Fibroblast of skin of left biceps (primary cell): ENCODE results near the gene GSTA4.
"Not testable (repeated sequence)": the region's sequence is repeated elsewhere in the genome, so short reads cannot be mapped to it uniquely, and the experiment has no call there.

Experiments used
- DNase-seq, 2 experiments: peaks; one replicate each; pipeline ENCODE4 v3.0.0-alpha.2; 2013; ENCODE audit warnings: low read depth in 2 of 2

GSTA4 gene

GRCh38 chr6:52975580-52975979 lies 19.5 kb downstream of the GSTA4 start:
- no peak for DNase-seq

GRCh38 chr6:52972989-52973388 lies 22.1 kb downstream of the GSTA4 start:
- DNase-seq, result no peak

- no peak for DNase-seq
Observed at GRCh38 chr6:52969359-52969758, 25.7 kb downstream of the GSTA4 start.

- DNase-seq, result no peak
Observed at GRCh38 chr6:52966101-52966500, 29.0 kb downstream of the GSTA4 start.

GRCh38 chr6:52965380-52965779 lies 29.7 kb downstream of the GSTA4 start:
- no peak for DNase-seq

GRCh38 chr6:52964318-52964717 lies 30.8 kb downstream of the GSTA4 start:
- no peak for DNase-seq

- no peak for DNase-seq
Observed at GRCh38 chr6:52962701-52963100, 32.4 kb downstream of the GSTA4 start.

- not testable (repeated sequence) for DNase-seq
Observed at GRCh38 chr6:52961022-52961421, 34.1 kb downstream of the GSTA4 start.

- DNase-seq, result not testable (repeated sequence)
Observed at GRCh38 chr6:52960211-52960610, 34.9 kb downstream of the GSTA4 start.

GRCh38 chr6:52958546-52959255 lies 36.4 kb downstream of the GSTA4 start:
- DNase-seq, result no peak

- no peak for DNase-seq
Observed at GRCh38 chr6:52955871-52956270, 39.2 kb downstream of the GSTA4 start.

- DNase-seq, result no peak
Observed at GRCh38 chr6:52953911-52954839, 40.9 kb downstream of the GSTA4 start.

GRCh38 chr6:52946306-52946705 lies 48.8 kb downstream of the GSTA4 start:
- DNase-seq, result no peak

- not testable (repeated sequence) for DNase-seq
Observed at GRCh38 chr6:52942821-52943220, 52.3 kb downstream of the GSTA4 start.

GRCh38 chr6:52942221-52942620 lies 52.9 kb downstream of the GSTA4 start:
- DNase-seq, result no peak

- no peak for DNase-seq
Observed at GRCh38 chr6:52937908-52938307, 57.2 kb downstream of the GSTA4 start.

- DNase-seq, result no peak
Observed at GRCh38 chr6:52933778-52934177, 61.3 kb downstream of the GSTA4 start.

GRCh38 chr6:52931351-52931750 lies 63.7 kb downstream of the GSTA4 start:
- DNase-seq, result no peak

- DNase-seq, result peak; percentile 73 to 77
Observed at GRCh38 chr6:52929321-52930164, 65.5 kb downstream of the GSTA4 start.
